Measurements from ENCODE around the gene ABCA8.
"Not testable (repeated sequence)": the region's sequence is repeated elsewhere in the genome, so short reads cannot be mapped to it uniquely, and the experiment has no call there.

The ABCA8 gene

DNA sequence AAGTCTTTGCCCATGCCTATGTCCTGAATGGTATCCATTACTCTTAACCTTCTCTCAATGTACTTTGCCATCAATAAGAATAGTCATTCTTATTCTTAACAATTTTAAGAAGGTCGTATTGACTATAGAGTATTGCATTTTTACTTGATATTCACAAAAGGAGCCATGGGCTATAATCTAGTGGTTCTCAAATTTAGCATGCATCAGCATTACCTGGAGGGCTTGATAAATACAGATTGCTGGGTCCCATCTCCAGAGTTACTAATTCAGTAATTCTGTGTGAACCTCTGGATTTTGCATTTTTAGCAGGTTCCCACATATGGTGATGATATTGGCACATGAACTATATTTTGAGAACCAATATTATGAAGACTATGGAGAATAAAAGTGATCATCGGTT, 89.6 kb downstream of the ABCA8 start:
- FAIRE-seq, result no peak

DNA sequence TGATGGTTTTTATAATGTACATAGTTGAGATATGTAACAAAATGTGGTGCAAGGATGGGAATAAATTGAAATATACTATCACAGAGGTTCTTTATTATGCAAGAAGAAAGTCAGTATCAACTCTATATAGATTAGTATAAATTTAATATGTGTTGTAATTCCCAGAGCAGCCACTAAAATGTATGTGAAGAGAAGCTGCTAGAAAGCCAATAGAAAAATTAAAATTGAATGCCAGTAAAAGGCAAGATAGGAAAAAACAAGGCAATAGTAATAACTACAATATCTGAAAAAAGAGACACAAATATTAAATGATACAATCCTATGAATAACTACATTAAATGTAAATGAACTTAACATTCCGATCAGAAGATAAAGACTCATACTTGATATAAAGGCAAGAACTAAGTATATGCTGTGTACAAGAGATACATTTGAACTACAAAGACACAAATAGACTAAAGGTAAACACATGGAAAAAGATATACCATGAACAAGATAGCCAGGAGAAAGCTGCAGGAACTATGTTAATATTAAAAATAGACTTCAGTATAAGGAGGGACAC, 92.0 kb downstream of the ABCA8 start:
- FAIRE-seq, result no peak

DNA sequence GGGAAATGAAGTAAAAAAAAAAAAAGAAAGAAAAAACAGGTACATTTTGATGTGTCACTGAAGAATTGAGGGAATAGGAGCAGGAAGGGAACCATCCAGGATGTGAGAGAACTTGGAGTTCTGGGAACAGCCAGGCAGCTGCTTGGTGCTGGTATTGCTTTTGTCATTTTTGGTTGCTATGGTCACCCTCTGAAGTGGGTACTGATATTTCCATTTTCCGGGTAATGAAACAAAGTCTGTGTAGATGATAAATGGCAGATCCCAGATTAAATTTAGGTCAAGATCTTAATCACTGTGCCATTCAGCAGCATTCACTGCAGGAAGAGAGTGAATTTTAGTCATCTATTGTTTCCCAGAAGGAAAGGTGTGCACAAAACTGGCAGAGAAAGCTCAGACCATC, 93.6 kb downstream of the ABCA8 start:
- no peak for FAIRE-seq

DNA sequence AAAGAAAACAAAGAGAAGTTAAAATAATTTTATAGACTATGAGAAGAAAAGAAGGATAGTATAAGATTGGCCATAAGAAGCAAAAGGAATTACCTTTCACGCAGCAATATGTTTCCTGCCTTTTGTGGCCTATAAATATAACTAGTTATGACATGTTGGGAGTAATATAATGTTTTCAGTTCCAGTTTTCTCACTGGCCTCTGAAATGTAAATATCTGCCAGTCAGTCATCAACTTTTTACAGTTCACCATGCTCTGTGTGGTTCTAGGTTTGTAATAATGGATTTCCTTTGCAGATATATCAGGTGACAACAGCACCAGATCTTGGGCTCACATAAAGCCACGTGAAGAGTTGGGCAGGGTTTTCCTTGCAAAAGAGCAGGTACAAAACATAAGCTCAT, 94.3 kb downstream of the ABCA8 start:
- FAIRE-seq, result no peak

DNA sequence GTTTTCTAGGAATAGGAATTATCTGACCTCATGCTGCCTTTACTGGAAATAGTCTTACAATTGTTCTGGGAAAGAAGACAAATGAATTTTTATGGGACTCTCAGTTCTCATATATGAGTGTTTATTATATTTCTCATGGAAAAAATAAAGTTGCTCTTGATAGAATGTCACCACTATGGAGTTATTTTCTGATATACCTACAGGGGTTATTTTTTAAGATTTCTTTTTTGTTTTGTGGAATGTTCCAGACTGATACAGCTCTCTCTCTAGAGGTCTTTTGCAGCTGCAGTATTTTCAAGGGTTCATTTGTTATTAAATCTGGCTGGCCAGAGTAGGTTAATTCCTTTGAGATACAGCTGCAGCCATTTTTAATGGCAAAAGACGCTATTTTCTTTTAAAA, 100.7 kb downstream of the ABCA8 start:
- no peak for FAIRE-seq

DNA sequence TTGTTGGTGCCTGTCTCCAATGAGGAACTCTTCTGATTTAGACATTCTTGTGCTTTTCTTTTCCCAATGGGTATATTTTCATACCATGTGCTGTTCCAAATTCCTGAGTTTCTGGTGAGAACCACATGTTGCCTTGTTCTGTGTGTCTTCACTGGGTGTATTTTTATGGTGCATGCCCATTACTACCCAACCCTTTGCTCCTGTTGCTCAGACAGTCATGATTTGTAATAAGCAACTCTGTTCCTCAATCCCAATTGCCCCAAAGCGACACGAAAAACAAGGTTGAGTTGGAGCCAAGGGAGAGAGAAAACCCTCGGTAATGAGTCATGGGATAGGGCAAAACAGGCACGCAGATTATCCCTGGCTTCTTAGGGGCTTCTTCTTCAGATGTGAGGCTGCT, 101.8 kb downstream of the ABCA8 start:
- no peak for FAIRE-seq

- FAIRE-seq, result no peak
These were observed 102.2 kb downstream of the ABCA8 start for GRCh38 chr17:68853036-68853435.

DNA sequence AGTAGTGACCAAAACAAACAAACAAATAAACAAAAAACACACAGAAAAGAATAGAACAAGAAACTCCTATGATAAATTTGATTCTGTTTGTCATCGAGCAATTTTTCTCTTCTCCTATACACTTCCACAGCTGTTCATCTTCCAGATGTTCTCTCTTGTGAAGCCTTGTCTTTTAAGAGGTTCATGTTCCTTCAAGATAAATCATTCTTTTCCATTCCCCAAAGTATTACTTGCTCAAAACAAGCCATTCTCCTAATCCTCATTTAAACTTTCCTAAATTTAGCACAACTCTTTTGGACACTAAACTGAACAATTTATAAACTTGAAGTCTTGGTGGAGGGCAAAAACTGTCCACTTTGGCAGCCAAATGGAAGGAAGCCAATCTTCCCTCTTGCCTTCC, 103.3 kb downstream of the ABCA8 start:
- FAIRE-seq, result no peak

GRCh38 chr17:68850749-68851510, 104.3 kb downstream of the ABCA8 start:
- FAIRE-seq, result no peak

- no peak for FAIRE-seq
These were observed 105.2 kb downstream of the ABCA8 start for GRCh38 chr17:68849673-68850610.

DNA sequence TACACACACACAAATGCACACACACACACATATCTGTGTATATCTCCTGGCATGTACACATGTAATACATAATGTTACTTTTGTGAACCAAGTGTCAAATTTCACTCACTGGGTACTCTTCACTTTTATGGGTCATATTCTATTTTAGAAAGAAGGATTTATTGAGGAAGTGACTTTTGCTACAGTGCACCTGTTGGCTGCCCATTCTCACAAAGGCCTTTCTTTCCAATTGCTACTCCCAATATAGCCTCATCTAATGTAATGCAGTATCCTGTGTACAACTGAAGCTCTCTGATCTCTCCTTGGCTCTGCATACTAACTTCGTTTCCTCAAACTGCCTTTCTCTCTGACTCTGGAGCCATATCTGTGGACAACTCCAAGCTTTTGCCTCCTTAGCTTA, 107.5 kb downstream of the ABCA8 start:
- FAIRE-seq, result no peak

DNA sequence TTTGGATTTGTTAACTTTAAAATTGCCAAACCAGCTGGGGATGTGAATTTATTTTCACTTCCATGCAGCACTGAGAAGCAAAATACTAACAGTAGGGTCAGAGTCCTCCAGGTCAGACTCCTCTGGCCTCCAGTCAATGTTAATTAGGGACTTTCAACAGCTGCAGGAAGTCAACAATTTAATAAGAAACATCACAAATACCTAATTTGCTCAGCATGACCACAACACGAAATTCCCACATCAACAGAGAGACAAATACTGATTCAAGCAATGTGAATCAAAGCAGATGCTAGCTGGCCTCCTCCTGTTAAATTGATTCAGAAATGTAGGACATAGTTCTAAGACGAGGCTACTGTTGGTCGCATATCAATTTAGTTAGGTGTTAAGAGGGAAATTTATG, 111.7 kb downstream of the ABCA8 start:
- peak; percentile 78 for FAIRE-seq

- FAIRE-seq, result no peak
These were observed 115.1 kb downstream of the ABCA8 start for GRCh38 chr17:68840073-68840472.

DNA sequence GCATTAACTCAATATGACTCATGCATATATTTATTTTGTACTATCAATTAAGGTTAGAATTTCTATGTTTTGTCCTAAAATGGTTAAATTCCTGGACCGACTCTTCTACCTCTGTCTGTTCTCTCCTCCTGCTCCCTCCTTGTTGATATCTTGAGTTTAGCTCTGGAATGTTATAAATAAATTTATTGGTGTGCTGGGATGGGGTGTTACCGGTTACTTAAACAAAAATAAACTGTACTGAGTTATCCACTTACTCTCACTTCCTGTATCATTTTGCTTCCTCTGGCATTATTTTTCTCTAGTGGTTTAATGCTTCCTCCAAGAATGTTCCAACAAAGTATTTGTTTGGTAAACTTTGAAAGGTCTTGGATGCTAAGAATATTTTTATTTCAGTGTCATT, 120.1 kb downstream of the ABCA8 start:
- FAIRE-seq, result peak; percentile 68

- FAIRE-seq, result no peak
These were observed 120.8 kb downstream of the ABCA8 start for GRCh38 chr17:68834328-68834836.

DNA sequence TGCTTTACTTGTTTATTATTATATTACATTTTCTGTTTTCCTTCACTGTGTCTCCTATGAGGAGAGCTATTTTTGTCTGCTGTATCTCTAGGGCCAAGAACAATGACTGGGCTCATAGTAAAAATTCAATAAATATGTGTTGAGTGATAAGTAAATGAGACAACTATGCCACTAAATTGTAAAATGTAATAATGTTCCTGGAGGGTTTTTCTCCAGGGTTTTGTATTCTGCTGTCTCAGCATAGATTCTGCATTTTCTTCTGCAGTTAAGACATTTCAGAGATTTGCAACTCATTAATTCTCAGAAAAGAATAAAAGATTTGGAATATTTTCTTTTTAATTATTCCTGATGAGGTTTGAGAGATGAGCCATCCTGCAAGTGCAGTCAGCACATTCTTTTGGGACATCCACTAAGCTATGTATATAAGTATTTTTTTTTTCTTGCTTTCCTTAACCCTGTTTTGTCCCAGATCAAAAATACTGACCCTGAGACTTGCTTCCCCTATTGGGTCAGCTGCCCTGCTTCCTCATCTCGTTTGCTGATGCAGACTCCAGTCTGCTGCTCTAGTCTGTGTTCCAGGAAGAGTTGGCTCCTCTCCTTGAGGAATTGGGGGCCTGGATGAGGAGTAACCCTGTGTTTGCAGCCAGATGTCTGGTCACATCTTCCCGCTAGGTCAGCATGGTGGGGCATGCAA, 122.9 kb downstream of the ABCA8 start:
- FAIRE-seq, result no peak

DNA sequence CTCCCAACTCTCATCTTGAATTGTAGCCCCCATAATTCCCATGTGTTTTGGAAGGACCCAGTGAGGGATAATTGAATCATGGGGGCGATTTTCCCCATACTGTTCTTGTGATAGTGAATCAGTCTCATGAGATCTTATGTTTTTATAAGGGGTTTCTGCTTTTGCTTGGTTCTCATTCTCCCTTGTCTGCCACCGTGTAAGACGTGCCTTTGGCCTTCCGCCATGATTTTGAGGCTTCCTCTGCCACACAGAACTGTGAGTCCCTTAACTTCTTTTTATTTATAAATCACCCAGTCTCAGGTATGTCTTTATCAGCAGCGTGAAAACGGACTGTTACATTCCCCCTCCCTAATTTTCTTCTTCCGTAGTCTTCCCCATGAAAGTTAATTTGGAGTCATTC, 124.0 kb downstream of the ABCA8 start:
- FAIRE-seq, result no peak

DNA sequence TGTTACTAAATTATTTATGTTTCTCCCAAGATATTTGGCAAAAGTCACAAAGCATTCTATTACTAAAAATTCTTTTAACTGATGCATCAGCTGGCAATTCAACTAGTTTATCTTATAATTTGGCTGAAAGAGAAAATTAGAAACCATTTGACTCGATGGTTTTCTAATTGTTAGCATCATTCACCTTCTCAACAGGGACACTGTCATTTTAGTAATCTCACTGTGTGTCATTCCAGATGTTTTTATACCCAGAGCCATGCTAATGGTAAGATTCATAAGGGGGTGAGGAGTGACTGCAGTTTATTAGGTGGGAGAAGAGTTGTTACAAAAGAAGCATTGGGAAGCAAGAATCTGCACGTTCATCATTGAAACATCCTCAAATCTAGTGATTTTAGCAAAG, 124.9 kb downstream of the ABCA8 start:
- FAIRE-seq, result no peak

DNA sequence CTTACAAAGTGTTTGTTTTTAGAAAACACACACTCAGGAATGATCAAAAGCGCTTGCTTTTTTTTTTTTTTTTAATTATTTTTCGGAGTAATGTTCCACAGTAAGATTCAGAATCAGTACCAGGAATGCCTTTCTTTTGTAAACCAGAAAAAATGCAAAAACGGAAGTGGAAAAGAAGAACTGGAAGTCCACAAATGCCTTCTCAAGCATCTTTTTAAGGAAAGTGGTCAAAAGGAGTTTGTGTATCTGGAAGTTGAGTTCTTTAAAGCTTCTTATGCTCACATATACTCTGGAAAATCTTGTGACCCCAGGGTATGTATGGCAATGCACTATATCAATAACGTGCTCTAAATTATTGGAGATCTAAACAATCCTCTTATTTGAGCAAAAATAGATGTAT, 126.0 kb downstream of the ABCA8 start:
- FAIRE-seq, result no peak

DNA sequence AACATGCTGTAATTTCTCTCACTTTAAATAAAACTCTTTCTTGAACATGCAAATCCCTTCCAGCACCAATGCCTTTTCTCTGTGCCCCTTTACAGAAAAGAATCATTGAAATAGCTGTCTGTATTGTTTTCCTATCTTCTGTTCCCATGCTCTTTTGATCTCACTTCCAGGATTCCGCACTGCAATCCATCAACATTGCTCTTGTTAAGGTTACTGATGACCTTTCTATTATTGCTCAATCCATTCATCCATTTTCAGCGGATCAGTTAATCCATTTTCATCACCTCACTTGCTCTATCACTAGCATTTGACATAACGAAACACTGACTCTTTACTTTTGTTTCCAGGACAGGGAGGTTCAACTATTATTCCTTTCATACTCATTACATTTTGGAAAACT, 130.5 kb downstream of the ABCA8 start:
- FAIRE-seq, result no peak

- FAIRE-seq, result not testable (repeated sequence)
These were observed 131.0 kb downstream of the ABCA8 start for GRCh38 chr17:68824185-68824584.

- no peak for FAIRE-seq
These were observed 132.4 kb downstream of the ABCA8 start for GRCh38 chr17:68822719-68823289.
